Measurements from ENCODE around the gene IGSF21. TPM values are rescaled to one million over a fixed set of nuclear protein-coding genes. Genes with fewer than 3 reads are reported as not detected.

IGSF21 gene
- total RNA-seq, 1 experiment from 2014 or later = not detected

DNA sequence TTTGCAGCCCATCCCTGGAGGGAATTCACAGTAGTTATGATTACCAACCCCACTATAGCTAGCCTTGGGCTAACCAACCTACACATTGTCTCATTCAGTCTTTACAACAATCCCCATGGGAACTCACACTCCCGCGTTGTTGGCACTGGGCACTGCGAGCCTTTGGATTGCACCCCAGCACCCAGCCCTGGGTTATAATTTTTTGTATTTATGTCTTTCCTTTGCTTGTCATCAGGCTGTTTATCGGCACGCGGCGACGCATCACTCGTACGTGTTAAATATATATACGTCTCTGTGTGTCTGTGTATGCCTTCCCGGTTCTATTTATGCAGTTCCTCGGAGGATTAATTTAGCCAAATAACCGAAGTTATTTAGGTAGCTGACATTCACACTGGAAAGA is 47.2 kb upstream of the IGSF21 start:
- Mint-ChIP-seq H3K9me3 (ENCODE audit: unreplicated experiment) (peaks cover 10% of the 10 kb centered on the region), H3K4me3 (ENCODE audit: unreplicated experiment) (no peak overlapping the region), H3K27me3 (ENCODE audit: insufficient read depth, unreplicated experiment) (peaks cover 38% of the 10 kb centered on the region), H3K36me3 (ENCODE audit: insufficient read depth, unreplicated experiment) (no peaks in the 10 kb centered on the region), H3K4me1 (ENCODE audit: insufficient read depth, unreplicated experiment) (no peaks in the 10 kb centered on the region), H3K27ac (ENCODE audit: low read depth, unreplicated experiment) (no peak overlapping the region)
- ChIA-PET POLR2A (no interaction called here), CTCF (no interaction called here)
- intact Hi-C loops (cut with micrococcal nuclease) = no loop called here
- DNase-seq (ENCODE audit: unreplicated experiment) = no peak
- BruUV-seq (replicated peaks) = no TSS peak
- TF ChIP-seq, protein P1, sequence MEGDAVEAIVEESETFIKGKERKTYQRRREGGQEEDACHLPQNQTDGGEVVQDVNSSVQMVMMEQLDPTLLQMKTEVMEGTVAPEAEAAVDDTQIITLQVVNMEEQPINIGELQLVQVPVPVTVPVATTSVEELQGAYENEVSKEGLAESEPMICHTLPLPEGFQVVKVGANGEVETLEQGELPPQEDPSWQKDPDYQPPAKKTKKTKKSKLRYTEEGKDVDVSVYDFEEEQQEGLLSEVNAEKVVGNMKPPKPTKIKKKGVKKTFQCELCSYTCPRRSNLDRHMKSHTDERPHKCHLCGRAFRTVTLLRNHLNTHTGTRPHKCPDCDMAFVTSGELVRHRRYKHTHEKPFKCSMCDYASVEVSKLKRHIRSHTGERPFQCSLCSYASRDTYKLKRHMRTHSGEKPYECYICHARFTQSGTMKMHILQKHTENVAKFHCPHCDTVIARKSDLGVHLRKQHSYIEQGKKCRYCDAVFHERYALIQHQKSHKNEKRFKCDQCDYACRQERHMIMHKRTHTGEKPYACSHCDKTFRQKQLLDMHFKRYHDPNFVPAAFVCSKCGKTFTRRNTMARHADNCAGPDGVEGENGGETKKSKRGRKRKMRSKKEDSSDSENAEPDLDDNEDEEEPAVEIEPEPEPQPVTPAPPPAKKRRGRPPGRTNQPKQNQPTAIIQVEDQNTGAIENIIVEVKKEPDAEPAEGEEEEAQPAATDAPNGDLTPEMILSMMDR (IDR thresholded peaks at IDR 0.05; ENCODE audit: unreplicated experiment) = no peak

DNA sequence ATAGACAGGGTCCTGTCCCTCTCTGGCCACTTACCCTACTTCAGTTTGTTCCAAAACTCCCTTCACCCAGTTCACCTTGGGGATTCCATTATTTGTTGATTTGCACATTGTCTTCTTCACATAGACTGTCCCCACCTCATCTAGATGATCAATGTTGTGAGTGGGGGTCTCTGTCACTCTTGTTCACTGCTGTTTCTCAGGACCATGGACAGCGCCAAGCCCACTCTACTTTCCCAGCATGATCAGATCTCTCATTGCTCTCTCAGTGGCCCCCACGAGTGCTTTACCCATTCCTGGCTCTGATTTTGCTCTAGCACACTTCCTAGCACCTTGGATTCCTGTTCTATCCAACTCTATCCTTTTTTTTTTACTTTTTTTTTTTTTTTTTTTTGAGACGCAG is 45.4 kb upstream of the IGSF21 start:
- Mint-ChIP-seq H3K27ac (ENCODE audit: low read depth, unreplicated experiment) (no peak overlapping the region), H3K4me3 (ENCODE audit: unreplicated experiment) (no peak overlapping the region), H3K9me3 (ENCODE audit: unreplicated experiment) (peaks cover 10% of the 10 kb centered on the region), H3K4me1 (ENCODE audit: insufficient read depth, unreplicated experiment) (no peaks in the 10 kb centered on the region), H3K27me3 (ENCODE audit: insufficient read depth, unreplicated experiment) (peaks cover 50% of the 10 kb centered on the region), H3K36me3 (ENCODE audit: insufficient read depth, unreplicated experiment) (no peaks in the 10 kb centered on the region)
- TF ChIP-seq, protein P1 (IDR thresholded peaks at IDR 0.05; ENCODE audit: unreplicated experiment) = no peak
- BruUV-seq (replicated peaks) = no TSS peak
- POLR2A ChIA-PET = no interaction called here
- intact Hi-C loops (cut with micrococcal nuclease) = no loop called here
- no peak for DNase-seq (ENCODE audit: unreplicated experiment)
- CTCF ChIA-PET = no interaction called here

DNA sequence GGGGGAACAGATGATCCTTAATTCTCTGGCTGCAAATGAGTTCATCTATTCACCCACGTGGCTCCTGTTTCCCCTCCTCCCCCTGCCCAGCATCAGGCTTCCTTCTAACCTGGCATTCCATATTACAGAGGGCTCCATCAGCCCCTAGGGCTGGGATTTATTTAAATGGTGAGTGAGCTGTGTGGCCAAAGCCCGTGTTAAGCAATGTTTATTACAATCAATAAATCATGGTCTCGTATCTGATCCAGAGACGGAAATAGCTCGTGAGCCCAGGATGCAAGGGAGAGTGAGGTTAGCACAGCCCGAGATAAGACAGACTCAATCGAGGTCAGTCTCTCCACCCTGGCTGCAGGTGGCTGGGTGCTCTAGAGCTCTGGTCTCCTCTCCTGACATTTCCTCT is 43.1 kb upstream of the IGSF21 start:
- TF ChIP-seq, protein P1 (IDR thresholded peaks at IDR 0.05; ENCODE audit: unreplicated experiment) = no peak
- CTCF ChIA-PET = interaction anchor here (0.5 kb wide), 1 partner anchor 368 kb away, joined by 4 read pairs; no protein-coding TSS in a partner anchor
- POLR2A ChIA-PET = no interaction called here
- H3K4me3 Mint-ChIP-seq (ENCODE audit: unreplicated experiment) = no peak overlapping the region
- no peaks in the 10 kb centered on the region for H3K4me1 Mint-ChIP-seq (ENCODE audit: insufficient read depth, unreplicated experiment)
- intact Hi-C loops (cut with micrococcal nuclease) = no loop called here
- peaks cover 41% of the 10 kb centered on the region for H3K27me3 Mint-ChIP-seq (ENCODE audit: insufficient read depth, unreplicated experiment)
- peaks cover 10% of the 10 kb centered on the region for H3K9me3 Mint-ChIP-seq (ENCODE audit: unreplicated experiment)
- DNase-seq (ENCODE audit: unreplicated experiment) = no peak
- no TSS peak for BruUV-seq (replicated peaks)
- H3K36me3 Mint-ChIP-seq (ENCODE audit: insufficient read depth, unreplicated experiment) = no peaks in the 10 kb centered on the region
- no peak overlapping the region for H3K27ac Mint-ChIP-seq (ENCODE audit: low read depth, unreplicated experiment)

DNA sequence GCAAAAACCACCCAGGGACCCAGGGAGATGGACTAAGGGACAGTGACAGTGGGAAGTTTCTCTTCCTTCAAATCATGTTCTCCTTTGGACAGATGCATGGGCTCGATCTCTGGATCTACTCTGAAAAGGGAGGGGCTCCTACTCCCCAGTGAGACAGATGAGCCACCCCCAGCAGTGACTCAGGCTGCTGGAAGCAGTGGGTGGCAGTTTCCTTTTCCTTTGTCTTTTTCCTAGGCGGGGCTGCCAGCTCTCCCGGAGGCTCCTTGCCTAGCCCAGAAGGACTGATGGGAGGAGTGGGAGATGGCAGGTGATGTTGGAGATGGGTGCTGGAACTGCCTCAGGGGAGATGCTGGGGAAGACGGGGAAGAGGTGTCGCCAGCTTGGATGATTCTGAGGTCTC is 41.0 kb upstream of the IGSF21 start:
- Mint-ChIP-seq H3K27ac (ENCODE audit: low read depth, unreplicated experiment) (no peak overlapping the region), H3K9me3 (ENCODE audit: unreplicated experiment) (peaks cover 10% of the 10 kb centered on the region), H3K27me3 (ENCODE audit: insufficient read depth, unreplicated experiment) (peaks cover 42% of the 10 kb centered on the region), H3K4me1 (ENCODE audit: insufficient read depth, unreplicated experiment) (no peaks in the 10 kb centered on the region), H3K4me3 (ENCODE audit: unreplicated experiment) (no peak overlapping the region), H3K36me3 (ENCODE audit: insufficient read depth, unreplicated experiment) (no peaks in the 10 kb centered on the region)
- no TSS peak for BruUV-seq (replicated peaks)
- CTCF ChIA-PET = no interaction called here
- no peak for DNase-seq (ENCODE audit: unreplicated experiment)
- intact Hi-C loops (cut with micrococcal nuclease) = no loop called here
- POLR2A ChIA-PET = no interaction called here
- TF ChIP-seq, protein P1 (IDR thresholded peaks at IDR 0.05; ENCODE audit: unreplicated experiment) = no peak
